ENCODE measurements around the gene AP2M1.
A peak's percentile ranks its signal among the peaks of the same experiment; 100 is the strongest.

AP2M1 gene

DNA sequence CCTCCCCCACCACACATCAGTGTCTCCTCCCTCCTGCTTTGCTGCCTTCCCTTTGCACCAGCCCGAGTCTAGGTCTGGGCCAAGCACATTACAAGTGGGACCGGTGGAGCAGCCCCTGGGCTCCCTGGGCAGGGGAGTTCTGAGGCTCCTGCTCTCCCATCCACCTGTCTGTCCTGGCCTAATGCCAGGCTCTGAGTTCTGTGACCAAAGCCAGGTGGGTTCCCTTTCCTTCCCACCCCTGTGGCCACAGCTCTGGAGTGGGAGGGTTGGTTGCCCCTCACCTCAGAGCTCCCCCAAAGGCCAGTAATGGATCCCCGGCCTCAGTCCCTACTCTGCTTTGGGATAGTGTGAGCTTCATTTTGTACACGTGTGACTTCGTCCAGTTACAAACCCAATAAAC, 9.0 kb downstream of the AP2M1 start:
- no peak for DNase-seq

GRCh38 chr3:184184546-184185230, 10.0 kb downstream of the AP2M1 start:
- DNase-seq: no peak

- peak; percentile 97 for DNase-seq
These were observed 11.0 kb downstream of the AP2M1 start for GRCh38 chr3:184185461-184186183.

DNA sequence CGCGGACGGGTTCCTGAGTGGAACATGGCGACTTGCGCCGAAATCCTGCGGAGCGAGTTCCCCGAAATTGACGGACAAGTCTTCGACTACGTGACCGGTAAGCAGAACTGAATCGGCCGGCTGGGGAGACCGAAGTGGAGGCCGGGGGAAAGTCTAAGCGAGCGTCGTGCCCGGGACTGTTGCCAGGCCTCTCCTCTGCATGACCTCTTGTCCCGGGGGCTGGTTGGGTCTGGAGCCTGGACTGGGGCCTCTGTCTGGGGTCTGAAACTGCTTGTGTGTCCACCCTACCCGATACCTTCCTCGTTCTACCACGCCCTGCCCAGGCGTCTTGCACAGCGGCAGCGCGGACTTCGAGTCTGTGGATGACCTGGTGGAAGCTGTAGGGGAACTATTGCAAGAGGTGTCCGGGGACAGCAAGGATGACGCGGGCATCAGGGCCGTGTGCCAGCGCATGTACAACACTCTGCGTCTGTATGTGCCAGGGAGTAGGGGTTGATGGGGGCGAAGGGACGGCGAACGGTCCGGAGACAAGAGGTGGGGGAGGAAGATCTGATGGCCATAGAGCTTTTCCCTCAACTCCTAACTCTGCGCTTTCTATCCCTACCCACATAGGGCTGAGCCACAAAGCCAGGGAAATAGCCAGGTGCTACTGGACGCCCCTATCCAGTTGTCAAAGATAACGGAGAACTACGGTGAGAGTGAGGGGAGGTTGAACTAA, 11.7 kb downstream of the AP2M1 start, which contains the start of gene ABCF3:
Gene ABCF3, plus strand, starts transcription at position 16 of the 718 bp plus-strand sequence. Its CDS starts 9 bp downstream, at position 25.
- DNase-seq: no peak

DNA sequence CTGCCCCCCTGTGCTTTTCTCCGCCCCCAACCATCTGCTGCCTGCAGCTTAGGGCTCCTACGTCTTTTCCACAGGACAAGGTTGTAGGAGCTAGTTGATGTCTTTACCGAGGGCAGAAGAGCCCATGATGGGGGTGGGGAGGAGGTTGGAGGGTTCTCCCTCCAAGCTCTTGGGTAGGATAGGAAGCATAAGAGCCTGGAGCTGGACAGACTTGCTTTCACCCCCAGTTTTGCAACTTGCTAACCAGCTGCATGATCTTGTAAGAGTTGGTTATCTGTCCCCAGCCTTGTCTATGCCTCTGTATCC, 12.2 kb downstream of the AP2M1 start:
- DNase-seq: no peak

DNA sequence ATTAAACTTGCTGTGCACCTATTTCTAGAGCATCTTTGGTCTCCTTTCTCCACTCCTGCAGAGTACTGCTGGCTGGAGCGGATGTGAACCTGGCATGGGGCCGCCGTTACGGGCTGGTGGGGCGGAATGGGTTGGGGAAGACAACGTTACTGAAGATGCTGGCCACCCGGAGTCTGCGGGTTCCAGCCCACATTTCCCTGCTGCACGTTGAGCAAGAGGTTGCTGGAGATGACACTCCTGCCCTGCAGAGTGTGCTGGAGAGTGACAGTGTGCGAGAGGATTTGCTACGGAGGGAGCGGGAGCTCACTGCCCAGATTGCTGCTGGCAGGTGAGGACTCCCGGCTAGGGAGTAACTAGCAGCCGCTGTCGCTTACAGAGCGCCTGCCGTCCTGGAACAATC, 13.4 kb downstream of the AP2M1 start:
- no peak for DNase-seq

- no peak for DNase-seq
These were observed 14.8 kb downstream of the AP2M1 start for GRCh38 chr3:184189421-184189820.

DNA sequence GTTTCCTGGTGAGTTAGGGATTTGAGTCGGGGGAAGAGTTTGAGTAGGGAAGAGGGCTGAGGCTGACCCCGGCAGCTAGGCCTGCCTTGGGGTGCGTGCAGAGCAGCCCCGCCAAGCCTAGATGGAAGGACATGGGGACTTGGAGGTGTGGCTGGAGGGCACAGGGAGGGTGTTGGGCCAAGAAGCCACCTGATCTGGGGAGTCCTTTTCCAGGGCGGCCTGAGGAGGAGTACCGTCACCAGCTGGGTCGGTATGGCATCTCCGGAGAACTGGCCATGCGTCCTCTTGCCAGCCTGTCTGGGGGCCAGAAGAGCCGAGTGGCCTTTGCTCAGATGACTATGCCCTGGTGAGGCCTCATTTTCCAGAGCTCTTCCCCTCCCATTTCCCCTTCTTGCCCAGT, 18.2 kb downstream of the AP2M1 start:
- DNase-seq: no peak

- no peak for DNase-seq
These were observed 19.4 kb downstream of the AP2M1 start for GRCh38 chr3:184193991-184194539.

DNA sequence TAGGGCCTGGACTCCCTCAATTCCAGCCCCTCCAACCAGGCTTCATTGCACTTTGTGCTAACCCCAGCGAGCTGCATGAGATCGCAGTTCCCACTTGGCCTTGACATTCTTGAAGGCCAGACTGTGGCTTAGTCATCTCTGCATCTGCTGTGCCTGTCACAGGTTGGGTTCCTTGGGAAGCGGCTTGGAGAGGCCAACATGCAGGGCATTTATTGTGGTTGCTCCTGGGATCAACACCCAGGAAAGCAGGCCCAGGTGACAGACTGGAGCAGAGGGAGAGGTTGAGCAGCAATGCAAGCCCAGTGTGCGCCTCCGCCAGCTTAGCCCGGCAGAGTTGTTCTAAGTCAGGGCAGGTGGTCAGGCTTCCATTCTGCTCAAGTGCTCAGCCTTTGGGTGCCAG, 21.9 kb downstream of the AP2M1 start:
- DNase-seq: no peak

GRCh38 chr3:184198509-184198908, 23.9 kb downstream of the AP2M1 start:
- no peak for DNase-seq

DNA sequence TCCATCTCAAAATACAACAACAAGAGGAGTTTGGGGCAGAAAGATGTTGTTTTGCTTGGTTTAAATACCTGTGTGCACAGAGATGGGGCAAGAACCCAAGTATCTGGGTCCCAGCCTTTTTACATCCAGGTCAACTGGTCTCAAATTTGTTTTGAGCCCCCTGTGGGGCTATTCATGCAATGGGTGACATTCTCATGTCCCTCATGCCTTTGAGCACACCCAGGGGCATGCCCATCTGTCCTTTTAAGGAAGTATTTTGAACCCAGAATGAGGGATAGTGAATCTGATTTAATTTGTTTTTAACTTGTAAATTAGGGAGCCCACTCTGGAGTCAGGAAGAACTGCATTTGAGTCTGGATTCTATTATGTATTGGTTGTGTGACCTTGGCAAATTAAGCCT, 26.2 kb downstream of the AP2M1 start:
- DNase-seq: no peak

DNA sequence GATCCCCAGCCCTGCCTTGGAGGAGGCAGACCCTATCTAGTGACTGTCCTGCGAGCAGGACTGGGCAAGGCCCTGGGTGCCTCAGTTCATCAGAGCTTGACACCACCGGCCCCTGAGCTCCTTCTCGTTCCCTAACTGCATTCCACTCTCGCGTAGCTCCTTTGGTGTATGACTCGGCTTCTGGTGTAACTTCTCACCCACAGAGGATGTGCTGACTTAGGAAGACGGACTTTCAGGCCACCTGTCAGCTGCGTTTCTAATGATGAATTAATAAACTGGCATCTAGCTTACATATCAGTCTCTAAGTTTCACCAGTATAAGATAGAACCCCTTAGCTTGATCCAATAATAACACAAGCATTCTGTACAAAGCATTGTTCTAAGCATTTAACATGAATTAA, 28.9 kb downstream of the AP2M1 start:
- no peak for DNase-seq

- DNase-seq: no peak
These were observed 34.7 kb downstream of the AP2M1 start for GRCh38 chr3:184209146-184209923.

GRCh38 chr3:184211297-184211696, 36.6 kb downstream of the AP2M1 start:
- no peak for DNase-seq

- DNase-seq: no peak
These were observed 37.1 kb downstream of the AP2M1 start for GRCh38 chr3:184211718-184212117.

DNA sequence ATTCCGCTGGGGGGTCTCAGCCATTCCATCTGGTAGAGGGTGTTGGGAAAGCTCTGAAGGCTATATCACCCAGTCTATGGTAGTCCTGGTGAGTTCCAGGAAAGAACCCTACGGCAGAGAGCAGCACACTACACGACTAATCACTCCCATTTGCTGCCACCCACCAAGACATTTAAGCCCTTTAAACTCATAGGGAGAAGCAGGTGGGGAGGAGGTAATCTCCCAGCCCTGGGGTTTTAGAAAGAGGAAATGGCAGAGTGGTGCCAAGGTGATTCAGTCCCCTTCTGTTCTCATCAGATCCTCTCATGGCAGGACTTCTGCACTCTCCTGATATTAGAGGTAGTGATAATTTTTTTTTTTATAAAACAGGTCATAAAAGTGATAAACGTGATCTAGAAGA, 44.2 kb downstream of the AP2M1 start:
- no peak for DNase-seq

GRCh38 chr3:184222521-184222920, 47.9 kb downstream of the AP2M1 start:
- DNase-seq: no peak

DNA sequence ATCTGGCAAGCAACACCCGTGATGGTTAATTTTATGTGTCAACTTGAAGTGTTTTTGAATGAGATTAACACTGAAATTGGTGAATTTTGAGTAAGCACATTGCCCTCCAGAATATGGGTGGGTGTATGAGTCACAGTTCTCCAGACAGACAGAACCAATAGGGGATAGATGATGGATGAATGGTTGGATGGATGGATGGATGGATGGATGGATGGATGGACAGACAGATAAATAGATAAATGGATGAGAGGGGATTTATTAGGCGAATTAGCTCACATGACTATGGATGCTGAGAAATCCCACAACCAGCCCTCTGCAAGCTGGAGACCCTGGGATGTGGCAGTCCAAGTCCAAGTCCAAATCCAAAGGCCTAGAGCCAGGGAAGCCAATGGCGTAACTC, 49.3 kb downstream of the AP2M1 start:
- DNase-seq: no peak

GRCh38 chr3:184227481-184227935, 52.9 kb downstream of the AP2M1 start:
- peak; percentile 51 for DNase-seq

GRCh38 chr3:184228376-184229137, 53.9 kb downstream of the AP2M1 start:
- DNase-seq: no peak
